PC-9 (cell line): Measurements from ENCODE around the gene REG4. TPM values are rescaled to one million over a fixed set of nuclear protein-coding genes. Genes with fewer than 3 reads are reported as not detected.

Experiments
- BruUV-seq: library from RNA; stranded (reverse); fragments of 400-500 nt; replicated peaks from 2 replicates; lab custom pipeline; 2021; lab: Mats Ljungman, UMichigan
- CTCF ChIA-PET: fragments of 300-600 bp; sonication (Branson Sonifier 250); formaldehyde crosslinking; loops from one replicate; lab custom pipeline; 2022; ENCODE audit warnings: antibody characterized with exemption; lab: Charles Lee
- POLR2A ChIA-PET: fragments of 300-600 bp; sonication (Branson Sonifier 250); formaldehyde crosslinking; loops from one replicate; lab custom pipeline; 2022; ENCODE audit warnings: antibody characterized with exemption; ENCODE audit not compliant: unreplicated experiment; lab: Charles Lee
- DNase-seq, 2 experiments: peaks; one replicate each; pipeline versions ENCODE4 v3.0.0 to v3.0.0-alpha.2; 2015 to 2022; ENCODE audit warnings: mixed read lengths in 1 of 2
- H2AFZ ChIP-seq: fragments of 200-600 bp; sonication (generic); 2 replicates; pipeline ENCODE4 v1.8.1; 2017; ENCODE audit warnings: antibody characterized with exemption
- H3F3A ChIP-seq: fragments of 200-600 bp; sonication (generic); 2 replicates; pipeline ENCODE4 v1.8.1; 2017; ENCODE audit warnings: antibody characterized with exemption, mild to moderate bottlenecking, low read depth; ENCODE audit not compliant: insufficient read depth
- H3K27ac ChIP-seq: fragments of 200-600 bp; sonication (generic); 2 replicates; pipeline ENCODE4 v1.6.1; 2016; ENCODE audit warnings: mixed run types
- H3K27me3 ChIP-seq: fragments of 200-600 bp; sonication (generic); 2 replicates; pipeline ENCODE4 v1.6.1; 2016; ENCODE audit warnings: low read depth, mixed run types; ENCODE audit not compliant: insufficient read depth
- H3K36me3 ChIP-seq: fragments of 200-600 bp; sonication (generic); 2 replicates; pipeline ENCODE4 v1.6.1; 2016; ENCODE audit warnings: low read depth, mixed run types
- H3K4me1 ChIP-seq: fragments of 200-600 bp; sonication (generic); replicated peaks from 2 replicates; pipeline ENCODE4 v1.6.1; 2016; ENCODE audit warnings: mixed run types; ENCODE audit not compliant: insufficient read depth
- H3K4me2 ChIP-seq: fragments of 200-600 bp; sonication (generic); 2 replicates; pipeline ENCODE4 v1.6.1; 2017; ENCODE audit warnings: mixed run types
- H3K4me3 ChIP-seq: fragments of 200-600 bp; sonication (generic); 2 replicates; pipeline ENCODE4 v1.6.1; 2016; ENCODE audit warnings: mixed run types
- H3K79me2 ChIP-seq: fragments of 200-600 bp; sonication (generic); 2 replicates; pipeline ENCODE4 v1.6.1; 2017; ENCODE audit warnings: low read depth, mixed run types
- H3K9me2 ChIP-seq: fragments of 200-600 bp; sonication (generic); 2 replicates; pipeline ENCODE4 v1.8.1; 2017; ENCODE audit warnings: mild to moderate bottlenecking; ENCODE audit not compliant: insufficient read depth
- H3K9me3 ChIP-seq: fragments of 200-600 bp; sonication (generic); 2 replicates; pipeline ENCODE4 v1.8.1; 2016; ENCODE audit warnings: low read depth; ENCODE audit not compliant: insufficient read depth
- H4K20me1 ChIP-seq: fragments of 200-600 bp; sonication (generic); 2 replicates; pipeline ENCODE4 v1.8.1; 2017; ENCODE audit not compliant: insufficient read depth
- EZH2 ChIP-seq: fragments of 200-600 bp; sonication (generic); IDR thresholded peaks from 2 replicates; pipeline ENCODE4 v1.8.0; 2017; ENCODE audit warnings: antibody characterized with exemption, low read depth
- intact Hi-C: fragments of 100-400 bp; cut with micrococcal nuclease; formaldehyde crosslinking; loops from one replicate; pipeline ENCODE4 v1.10.0; 2022; ENCODE audit not compliant: unreplicated experiment
- total RNA-seq: library from RNA; stranded (reverse); gene quantifications from 2 replicates; pipeline ENCODE4 v1.2.3, GENCODE V29; 2021
- TF ChIP-seq, protein P1 (sequence below): fragments of 200-600 bp; sonication (generic); conservative IDR thresholded peaks from 2 replicates; pipeline ENCODE4 v1.6.1; 2017; ENCODE audit warnings: mixed run types, antibody characterized with exemption, mild to moderate bottlenecking, moderate library complexity

Gene REG4
- total RNA-seq, 1 experiment from 2014 or later: not detected

DNA sequence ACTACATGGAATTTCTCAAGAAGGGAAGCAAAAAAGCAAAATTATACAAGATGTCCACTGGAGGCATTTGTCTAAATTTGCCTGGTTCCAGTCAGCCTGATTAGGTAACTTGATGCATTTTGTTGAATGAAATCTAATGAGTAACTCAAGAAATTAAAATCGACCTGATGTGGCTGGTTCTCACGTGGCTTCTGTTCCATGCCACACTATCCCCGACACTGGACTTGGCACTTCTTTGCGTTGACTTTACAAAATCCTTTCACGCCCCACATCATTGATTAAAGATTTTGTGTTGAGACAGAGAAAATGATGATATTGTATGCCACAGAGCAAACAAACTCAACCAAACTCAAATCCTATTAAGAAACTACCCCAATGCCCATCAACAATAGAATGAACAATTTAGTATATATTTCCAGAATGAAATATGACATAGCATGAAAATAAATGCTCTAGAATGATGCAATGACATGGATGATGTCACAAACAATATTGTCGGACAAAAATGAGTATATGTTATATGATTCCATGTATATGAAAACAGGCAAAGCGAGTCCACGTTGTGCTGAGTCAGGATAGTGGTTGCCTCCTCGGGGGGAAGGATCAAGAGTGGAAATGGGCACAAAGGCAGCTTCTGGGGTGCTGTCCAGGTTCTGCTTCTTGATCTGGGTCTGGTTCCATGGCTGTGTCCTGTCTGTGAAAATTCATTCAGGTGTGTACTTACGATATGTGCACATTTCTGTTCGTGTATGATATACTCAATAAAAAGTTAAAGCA, 29.6 kb downstream of the REG4 start:
- intact Hi-C loops: no loop called here
- no peak overlapping the region for H2AFZ ChIP-seq
- DNase-seq: no peak
- H3F3A ChIP-seq: peaks cover 65% of the 10 kb centered on the region
- peaks cover 77% of the 10 kb centered on the region for H3K4me1 ChIP-seq
- no peaks in the 10 kb centered on the region for H3K9me2 ChIP-seq
- H3K27ac ChIP-seq: no peak overlapping the region
- CTCF ChIA-PET: no interaction called here
- no peaks in the 10 kb centered on the region for H3K36me3 ChIP-seq
- POLR2A ChIA-PET: no interaction called here
- peak overlapping the region; percentile 71; the same call in 1 of the 2 replicates for H3K4me2 ChIP-seq
- H3K79me2 ChIP-seq: no peaks in the 10 kb centered on the region
- TF ChIP-seq EZH2: no peak
- TF ChIP-seq, protein P1, sequence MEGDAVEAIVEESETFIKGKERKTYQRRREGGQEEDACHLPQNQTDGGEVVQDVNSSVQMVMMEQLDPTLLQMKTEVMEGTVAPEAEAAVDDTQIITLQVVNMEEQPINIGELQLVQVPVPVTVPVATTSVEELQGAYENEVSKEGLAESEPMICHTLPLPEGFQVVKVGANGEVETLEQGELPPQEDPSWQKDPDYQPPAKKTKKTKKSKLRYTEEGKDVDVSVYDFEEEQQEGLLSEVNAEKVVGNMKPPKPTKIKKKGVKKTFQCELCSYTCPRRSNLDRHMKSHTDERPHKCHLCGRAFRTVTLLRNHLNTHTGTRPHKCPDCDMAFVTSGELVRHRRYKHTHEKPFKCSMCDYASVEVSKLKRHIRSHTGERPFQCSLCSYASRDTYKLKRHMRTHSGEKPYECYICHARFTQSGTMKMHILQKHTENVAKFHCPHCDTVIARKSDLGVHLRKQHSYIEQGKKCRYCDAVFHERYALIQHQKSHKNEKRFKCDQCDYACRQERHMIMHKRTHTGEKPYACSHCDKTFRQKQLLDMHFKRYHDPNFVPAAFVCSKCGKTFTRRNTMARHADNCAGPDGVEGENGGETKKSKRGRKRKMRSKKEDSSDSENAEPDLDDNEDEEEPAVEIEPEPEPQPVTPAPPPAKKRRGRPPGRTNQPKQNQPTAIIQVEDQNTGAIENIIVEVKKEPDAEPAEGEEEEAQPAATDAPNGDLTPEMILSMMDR: no peak
- H4K20me1 ChIP-seq: no peaks in the 10 kb centered on the region
- H3K9me3 ChIP-seq: no peaks in the 10 kb centered on the region
- BruUV-seq: no TSS peak
- no peaks in the 10 kb centered on the region for H3K27me3 ChIP-seq
- no peak overlapping the region for H3K4me3 ChIP-seq

DNA sequence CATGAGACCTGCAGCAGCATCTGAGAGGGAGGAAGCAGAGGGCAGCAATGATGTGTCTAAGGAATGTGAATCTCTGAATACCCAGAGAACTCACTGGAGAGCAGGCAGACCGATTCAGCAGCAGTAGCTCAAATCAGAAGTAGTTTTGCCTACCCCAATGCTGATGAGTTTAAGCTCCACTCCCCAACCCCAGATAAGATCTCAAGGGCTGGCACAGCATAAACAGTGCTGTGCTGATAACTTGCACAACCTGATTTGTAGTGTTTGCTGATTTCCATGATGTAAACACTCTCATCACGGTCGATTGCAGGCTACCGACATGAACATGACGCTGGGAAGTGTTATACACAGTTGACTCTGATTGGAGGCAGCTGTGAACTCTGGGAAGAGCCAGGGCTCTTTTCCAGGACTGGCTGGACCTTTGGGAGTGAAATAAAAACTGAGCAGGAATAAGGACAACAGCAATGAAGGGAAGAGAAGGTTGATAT, 31.3 kb downstream of the REG4 start:
- H4K20me1 ChIP-seq: no peaks in the 10 kb centered on the region
- H3K4me2 ChIP-seq: peak overlapping the region; percentile 77
- peak; percentile 61 to 97 for DNase-seq
- BruUV-seq: no TSS peak
- peak overlapping the region; percentile 61 for H3K27ac ChIP-seq
- POLR2A ChIA-PET: interaction anchor here (0.5 kb wide), 1 partner anchor 126 kb away, joined by 8 read pairs; no protein-coding TSS in a partner anchor
- H3K4me3 ChIP-seq: peak overlapping the region; percentile 47
- H3K79me2 ChIP-seq: no peaks in the 10 kb centered on the region
- no peaks in the 10 kb centered on the region for H3K9me2 ChIP-seq
- no peak for TF ChIP-seq EZH2
- TF ChIP-seq, protein P1: no peak
- CTCF ChIA-PET: interaction anchor here (1.0 to 1.4 kb wide), 2 partner anchors 29 to 37 kb away, joined by 3 to 4 read pairs; no protein-coding TSS in a partner anchor
- H3K9me3 ChIP-seq: no peaks in the 10 kb centered on the region
- intact Hi-C loops: no loop called here
- H3K27me3 ChIP-seq: no peaks in the 10 kb centered on the region
- no peaks in the 10 kb centered on the region for H3K36me3 ChIP-seq
- H3F3A ChIP-seq: peaks cover 49% of the 10 kb centered on the region
- peaks cover 67% of the 10 kb centered on the region for H3K4me1 ChIP-seq
- H2AFZ ChIP-seq: peak overlapping the region; percentile 77

DNA sequence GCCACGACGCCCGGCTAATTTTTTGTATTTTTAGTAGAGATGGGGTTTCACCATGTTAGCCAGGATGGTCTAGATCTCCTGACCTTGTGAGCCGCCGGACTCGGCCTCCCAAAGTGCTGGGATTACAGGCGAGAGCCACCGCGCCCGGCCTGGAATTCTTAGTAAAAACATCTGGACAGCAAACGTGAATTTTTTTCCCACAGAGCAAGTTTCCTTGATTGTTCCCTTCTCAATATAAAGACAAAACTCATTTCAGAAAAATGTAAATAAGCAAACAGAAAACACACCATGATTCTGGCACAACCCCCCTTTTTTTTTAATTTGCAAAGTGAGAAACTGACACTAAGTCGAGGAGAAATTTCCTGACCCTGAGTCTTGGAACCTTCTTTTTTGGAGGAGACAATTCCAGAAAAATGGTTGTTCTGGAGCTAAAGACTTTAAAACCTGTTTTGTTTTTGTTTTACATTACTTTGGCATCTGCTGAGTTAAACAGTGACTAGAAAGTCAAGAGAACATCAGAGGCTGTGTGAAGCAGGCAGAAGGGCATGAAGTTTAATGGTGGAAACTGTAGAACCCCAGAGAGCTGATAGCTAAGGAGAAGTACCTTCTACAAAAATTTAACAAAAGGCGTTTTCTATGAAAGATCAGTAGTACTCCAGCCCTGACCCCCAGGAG, 32.2 kb downstream of the REG4 start:
- POLR2A ChIA-PET: no interaction called here
- Histone ChIP-seq H3K27me3 (no peaks in the 10 kb centered on the region), H3K4me2 (peak overlapping the region; percentile 77), H3K9me2 (no peaks in the 10 kb centered on the region), H3K4me1 (peaks cover 67% of the 10 kb centered on the region), H2AFZ (peak overlapping the region; percentile 77; the same call in 1 of the 2 replicates), H4K20me1 (no peaks in the 10 kb centered on the region), H3K9me3 (no peaks in the 10 kb centered on the region), H3K36me3 (no peaks in the 10 kb centered on the region), H3K27ac (peak overlapping the region; percentile 61), H3F3A (peaks cover 48% of the 10 kb centered on the region), H3K4me3 (no peak overlapping the region), H3K79me2 (no peaks in the 10 kb centered on the region)
- intact Hi-C loops: no loop called here
- CTCF ChIA-PET: interaction anchor here (1.0 kb wide), 1 partner anchor 36 kb away, joined by 3 read pairs; no protein-coding TSS in a partner anchor
- TF ChIP-seq, protein P1: no peak
- no peak for TF ChIP-seq EZH2
- no TSS peak for BruUV-seq
- DNase-seq: no peak
